Subcutaneous abdominal adipose tissue (tissue), 5 donors: ENCODE results near the gene PAOX.
"Not testable (repeated sequence)": the region's sequence is repeated elsewhere in the genome, so short reads cannot be mapped to it uniquely, and the experiment has no call there.

ENCODE experiments used
- H3K27ac ChIP-seq: one replicate; pipeline ENCODE4 v1.7.0; 2013; ENCODE audit warnings: low read depth, mild to moderate bottlenecking, inconsistent platforms, low read length, moderate library complexity
- H3K27me3 ChIP-seq, 5 donors: one replicate each; pipeline ENCODE4 v1.7.0; 2013; ENCODE audit warnings: low read length in 5 of 5, inconsistent platforms in 1 of 5; ENCODE audit not compliant: control insufficient read depth in 5 of 5, insufficient read depth in 4 of 5
- H3K36me3 ChIP-seq, 5 donors: one replicate each; pipeline ENCODE4 v1.7.0; 2013; ENCODE audit warnings: low read length in 5 of 5; ENCODE audit not compliant: control insufficient read depth in 5 of 5, insufficient read depth in 5 of 5
- H3K4me1 ChIP-seq, 5 donors: one replicate each; pipeline ENCODE4 v1.7.0; 2013; ENCODE audit warnings: low read length in 5 of 5, mild to moderate bottlenecking in 3 of 5, moderate library complexity in 1 of 5; ENCODE audit not compliant: control insufficient read depth in 5 of 5, insufficient read depth in 5 of 5
- H3K4me3 ChIP-seq, 5 donors: one replicate each; pipeline ENCODE4 v1.7.0; 2013; ENCODE audit warnings: low read length in 5 of 5, low read depth in 1 of 5
- H3K9ac ChIP-seq, 5 donors: one replicate each; pipeline ENCODE4 v1.7.0; 2013; ENCODE audit warnings: low read length in 5 of 5, mild to moderate bottlenecking in 4 of 5, moderate library complexity in 3 of 5
- H3K9me3 ChIP-seq, 5 donors: one replicate each; pipeline ENCODE4 v1.7.0; 2013; ENCODE audit warnings: low read length in 5 of 5; ENCODE audit not compliant: control insufficient read depth in 5 of 5
- donor health status: healthy.
- donor health status: healthy.
- donor health status: healthy.
- donor health status: healthy.
- donor health status: healthy.

The PAOX gene

DNA sequence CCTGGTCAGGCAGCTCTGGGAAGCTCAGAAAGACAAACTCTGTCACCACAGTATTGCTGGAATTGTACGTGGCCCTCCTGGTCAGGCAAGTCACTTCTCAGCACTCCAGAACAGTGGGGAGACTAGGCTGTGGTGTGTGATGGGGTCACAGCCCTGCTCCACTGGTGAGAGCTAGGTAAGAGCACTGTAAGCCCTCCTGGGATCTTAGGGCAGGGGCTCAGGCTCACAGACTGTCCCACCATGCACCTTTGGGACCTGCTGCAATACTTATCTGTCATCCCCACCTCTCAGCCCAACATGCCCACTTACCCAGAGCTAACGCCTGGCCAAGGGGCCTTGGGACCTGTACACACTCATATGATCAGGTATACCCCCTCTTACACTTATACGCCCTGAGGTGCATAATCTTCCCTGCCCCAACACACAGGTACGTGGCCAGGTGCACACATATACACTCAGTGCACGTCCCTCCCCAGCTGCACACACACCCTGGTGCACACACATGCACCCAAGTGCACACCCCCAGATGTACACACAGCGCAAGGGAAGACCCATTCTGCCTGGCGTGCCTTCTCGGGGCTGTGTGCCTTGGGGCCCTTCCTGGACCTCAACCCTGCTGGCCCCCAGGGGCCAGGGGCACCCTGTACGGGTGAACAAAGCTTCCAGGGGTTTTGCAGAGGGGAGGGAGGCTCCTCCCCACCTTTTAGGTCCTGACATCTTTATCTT is 53.0 kb downstream of the PAOX start:
- not testable (repeated sequence) for H3K4me3 ChIP-seq, H3K36me3 ChIP-seq, H3K9ac ChIP-seq, H3K27ac ChIP-seq, H3K27me3 ChIP-seq, H3K4me1 ChIP-seq
- peaks cover 0 to 10% (median 7%) of the 10 kb centered on the region in 5 donors for H3K9me3 ChIP-seq

DNA sequence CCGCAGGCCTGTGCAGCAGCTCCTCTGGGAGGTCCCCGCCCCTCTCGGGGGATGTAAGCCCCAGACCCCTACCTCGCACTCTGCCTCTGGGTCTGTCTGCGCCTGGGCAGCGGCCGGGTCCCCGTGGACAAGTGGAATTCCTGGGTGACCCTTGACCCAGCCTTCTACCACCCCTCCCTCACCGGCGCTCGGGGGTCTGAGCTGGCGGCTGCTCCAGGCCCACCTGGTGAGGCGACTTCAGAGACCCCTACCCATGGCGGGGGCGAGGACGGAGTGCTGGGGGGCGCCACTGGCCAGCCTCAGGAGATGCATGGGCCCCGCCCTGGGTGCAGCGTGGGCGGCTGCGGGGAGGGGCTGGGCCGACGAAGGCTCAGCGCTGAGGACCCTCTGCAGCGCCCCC is 53.7 kb downstream of the PAOX start:
- H3K27me3 ChIP-seq, H3K9ac ChIP-seq, H3K27ac ChIP-seq, H3K4me1 ChIP-seq, H3K4me3 ChIP-seq, H3K36me3 ChIP-seq: not testable (repeated sequence)
- peaks cover 0 to 10% (median 7%) of the 10 kb centered on the region in 5 donors for H3K9me3 ChIP-seq

DNA sequence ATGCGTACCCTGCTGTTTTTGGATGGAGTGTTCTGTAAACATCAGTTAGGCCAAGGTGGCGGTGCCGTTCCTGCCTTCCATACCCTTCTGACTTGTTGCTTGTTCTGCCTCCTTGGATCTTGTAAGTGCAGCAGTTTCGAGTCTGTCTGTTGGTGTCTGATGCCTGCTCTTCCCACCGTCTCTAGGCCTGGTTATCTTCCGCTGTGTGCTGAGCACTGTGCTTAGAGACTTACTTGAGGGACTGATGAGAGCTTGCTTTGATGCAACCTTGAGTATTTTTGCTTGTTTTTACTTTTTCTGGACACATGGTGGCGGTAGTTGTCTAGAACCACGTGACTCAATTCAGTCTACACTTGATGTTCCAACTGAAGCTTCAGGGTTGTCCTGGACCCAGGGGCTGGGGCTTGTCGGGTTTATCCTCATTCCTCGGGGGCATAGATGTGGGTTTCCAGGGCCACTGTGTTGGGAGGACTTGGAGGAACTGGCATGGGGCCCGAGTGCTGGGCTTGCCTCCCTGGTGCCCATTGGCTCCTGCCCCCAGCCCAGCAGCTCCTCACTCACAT is 59.7 kb downstream of the PAOX start:
- Histone ChIP-seq H3K9ac (no peak overlapping the region), H3K9me3 (no peaks in the 10 kb centered on the region), H3K4me3 (no peak overlapping the region), H3K27me3 (peaks cover 0 to 3% (median 0%) of the 10 kb centered on the region in 5 donors), H3K4me1 (no peaks in the 10 kb centered on the region), H3K36me3 (peaks cover 0 to 7% (median 3%) of the 10 kb centered on the region in 5 donors), H3K27ac (no peak overlapping the region)

DNA sequence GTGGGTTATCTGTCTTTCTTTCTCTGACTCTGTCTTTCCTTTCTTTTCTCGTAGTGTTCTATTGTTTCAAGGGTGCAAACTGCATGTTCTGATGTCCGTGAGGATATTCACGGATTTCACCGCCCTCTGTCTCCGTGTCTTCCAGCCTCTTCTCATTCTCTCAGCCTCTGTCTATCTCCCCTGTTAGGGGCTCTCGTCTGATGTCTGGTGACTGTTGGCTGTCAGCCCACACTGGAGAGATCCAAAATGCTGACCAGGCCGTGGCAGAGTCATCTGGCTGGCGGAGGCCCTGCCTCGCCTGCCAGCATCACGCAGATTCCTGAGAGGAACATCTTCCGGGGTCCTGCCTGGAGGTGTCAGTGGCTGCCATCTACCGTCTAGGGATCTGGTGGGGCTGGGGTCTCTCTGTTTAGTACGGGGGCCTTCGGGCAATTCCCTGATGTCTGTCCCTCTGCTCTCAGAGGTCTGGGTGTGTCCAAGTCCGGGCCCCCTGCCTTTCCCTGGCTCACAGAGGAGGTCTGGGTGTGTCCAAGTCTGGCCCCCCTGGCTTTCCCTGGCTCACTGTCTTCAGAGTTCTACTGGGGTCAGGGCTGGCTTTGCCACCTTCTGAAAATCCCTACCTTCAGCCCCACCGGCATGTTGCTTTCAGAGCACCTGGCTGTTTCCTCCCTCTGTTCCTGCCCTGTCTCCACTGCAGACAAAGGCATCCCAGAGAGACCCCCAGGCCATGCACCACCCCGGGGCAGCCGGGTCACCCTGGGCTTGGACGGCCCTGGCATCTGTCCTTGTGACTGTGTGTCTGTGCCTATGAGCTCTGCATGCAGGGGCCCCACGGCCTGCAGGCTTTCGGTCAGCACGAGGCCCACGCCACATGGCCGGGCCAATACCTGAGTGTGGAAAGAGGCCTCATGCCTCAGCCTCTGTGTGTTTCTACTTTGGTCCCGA is 60.7 kb downstream of the PAOX start:
- Histone ChIP-seq H3K36me3 (peaks cover 0 to 7% (median 3%) of the 10 kb centered on the region in 5 donors), H3K4me3 (no peak overlapping the region), H3K9ac (no peak overlapping the region), H3K27me3 (peaks cover 0 to 3% (median 0%) of the 10 kb centered on the region in 5 donors), H3K9me3 (no peaks in the 10 kb centered on the region), H3K4me1 (no peaks in the 10 kb centered on the region), H3K27ac (no peak overlapping the region)

DNA sequence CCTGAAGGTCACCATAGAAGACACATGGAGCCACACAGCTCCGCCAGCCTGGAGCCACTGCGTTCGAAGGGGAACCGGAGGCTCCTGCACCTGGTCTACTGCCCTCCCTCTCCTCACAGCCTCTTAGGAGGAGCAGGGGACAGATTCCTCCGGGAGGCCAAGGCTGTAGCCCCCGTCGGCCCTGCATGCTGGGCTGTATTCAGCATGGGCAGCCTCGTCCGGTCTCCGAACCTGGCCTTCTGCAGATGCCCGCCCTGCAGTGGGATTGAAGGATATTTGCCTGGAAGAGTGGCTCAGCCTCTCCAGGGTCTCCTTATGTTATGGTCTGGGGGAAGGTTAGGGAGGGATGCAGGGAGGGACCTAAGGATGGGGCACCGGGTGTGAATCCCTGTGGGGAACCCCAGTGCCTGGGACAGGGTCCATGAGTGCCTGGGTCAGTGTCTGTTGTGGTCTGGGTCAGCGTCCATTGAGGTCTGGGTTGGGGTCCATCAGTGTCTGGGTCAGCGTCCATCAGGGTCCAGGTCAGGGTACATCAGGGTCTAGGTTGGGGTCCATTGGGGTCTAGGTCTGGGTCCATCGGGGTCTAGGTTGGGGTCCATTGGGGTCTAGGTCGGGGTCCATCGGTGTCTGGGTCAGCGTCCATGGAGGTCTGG is 61.7 kb downstream of the PAOX start:
- Histone ChIP-seq H3K9me3 (peaks cover 0 to 6% (median 0%) of the 10 kb centered on the region in 5 donors), H3K4me3 (no peak overlapping the region), H3K36me3 (peaks cover 0 to 7% (median 3%) of the 10 kb centered on the region in 5 donors), H3K9ac (no peak overlapping the region), H3K27me3 (peaks cover 0 to 3% (median 0%) of the 10 kb centered on the region in 5 donors), H3K4me1 (no peaks in the 10 kb centered on the region), H3K27ac (no peak overlapping the region)
